ENCODE results near the gene CHRNA5. TPM values are rescaled to one million over a fixed set of nuclear protein-coding genes. Genes with fewer than 3 reads are reported as not detected.
"Not testable (repeated sequence)": the region's sequence is repeated elsewhere in the genome, so short reads cannot be mapped to it uniquely, and the experiment has no call there.

The CHRNA5 gene
- polyA plus RNA-seq, 1 donor from 2014 or later = 0.95 TPM

GRCh38 chr15:78550194-78550593 lies 15.1 kb upstream of the CHRNA5 start:
- H3K27ac Mint-ChIP-seq = no peak overlapping the region
- H3K4me1 Mint-ChIP-seq = no peaks in the 10 kb centered on the region
- no peaks in the 10 kb centered on the region for H3K27me3 Mint-ChIP-seq
- peaks cover 2% of the 10 kb centered on the region for H3K36me3 Mint-ChIP-seq
- no peaks in the 10 kb centered on the region for H3K9me3 Mint-ChIP-seq
- H3K4me3 Mint-ChIP-seq = no peak overlapping the region

- Mint-ChIP-seq H3K4me1 (no peaks in the 10 kb centered on the region), H3K27ac (no peak overlapping the region), H3K4me3 (no peak overlapping the region), H3K9me3 (no peaks in the 10 kb centered on the region), H3K36me3 (peaks cover 2% of the 10 kb centered on the region), H3K27me3 (no peaks in the 10 kb centered on the region)
These were observed 14.5 kb upstream of the CHRNA5 start for GRCh38 chr15:78550815-78551214.

GRCh38 chr15:78551902-78552301 lies 13.4 kb upstream of the CHRNA5 start:
- Mint-ChIP-seq H3K27ac (no peak overlapping the region), H3K9me3 (no peaks in the 10 kb centered on the region), H3K36me3 (no peaks in the 10 kb centered on the region), H3K4me3 (no peak overlapping the region), H3K4me1 (peaks cover 0 to 1% (median 0%) of the 10 kb centered on the region in 3 donors), H3K27me3 (no peaks in the 10 kb centered on the region)

- no peaks in the 10 kb centered on the region for H3K36me3 Mint-ChIP-seq
- H3K27me3 Mint-ChIP-seq = no peaks in the 10 kb centered on the region
- peak overlapping the region in 1 of 4 donors; percentile 40 for H3K4me3 Mint-ChIP-seq
- no peaks in the 10 kb centered on the region for H3K9me3 Mint-ChIP-seq
- H3K4me1 Mint-ChIP-seq = peaks cover 0 to 2% (median 0%) of the 10 kb centered on the region in 3 donors
- no peak overlapping the region for H3K27ac Mint-ChIP-seq
These were observed 12.7 kb upstream of the CHRNA5 start for GRCh38 chr15:78552597-78552996.

- not testable (repeated sequence) for H3K4me1 Mint-ChIP-seq, H3K27me3 Mint-ChIP-seq, H3K4me3 Mint-ChIP-seq, H3K36me3 Mint-ChIP-seq, H3K27ac Mint-ChIP-seq, H3K9me3 Mint-ChIP-seq
These were observed 5.1 kb upstream of the CHRNA5 start for GRCh38 chr15:78560201-78560600.

- H3K27me3 Mint-ChIP-seq = peaks cover 12% of the 10 kb centered on the region
- no peak overlapping the region for H3K27ac Mint-ChIP-seq
- H3K9me3 Mint-ChIP-seq = no peaks in the 10 kb centered on the region
- H3K4me3 Mint-ChIP-seq = no peak overlapping the region
- H3K4me1 Mint-ChIP-seq = peaks cover 7 to 16% (median 12%) of the 10 kb centered on the region in 3 donors
- H3K36me3 Mint-ChIP-seq = peaks cover 4% of the 10 kb centered on the region
These were observed 3.8 kb upstream of the CHRNA5 start for GRCh38 chr15:78561490-78561889.

GRCh38 chr15:78563092-78563491 lies 2.2 kb upstream of the CHRNA5 start:
- Mint-ChIP-seq H3K9me3 (no peaks in the 10 kb centered on the region), H3K27ac (no peak overlapping the region), H3K4me3 (peak overlapping the region in 2 of 4 donors; percentile 12 to 39)

GRCh38 chr15:78564743-78565096 lies 600 bp upstream of the CHRNA5 start:
- peaks cover 18% of the 10 kb centered on the region for H3K27me3 Mint-ChIP-seq
- peaks cover 12 to 20% (median 15%) of the 10 kb centered on the region in 3 donors for H3K4me1 Mint-ChIP-seq
- H3K36me3 Mint-ChIP-seq = no peaks in the 10 kb centered on the region
- H3K9me3 Mint-ChIP-seq = no peaks in the 10 kb centered on the region
- H3K4me3 Mint-ChIP-seq = peak overlapping the region; percentile 75 to 95 (median 90)
- peak overlapping the region in 1 of 3 donors; percentile 86 for H3K27ac Mint-ChIP-seq

More at GRCh38 chr15:78563092-78563491, 2.2 kb upstream of the CHRNA5 start:
- Mint-ChIP-seq H3K36me3 (peaks cover 4% of the 10 kb centered on the region), H3K27me3 (peaks cover 15% of the 10 kb centered on the region), H3K4me1 (peaks cover 12 to 20% (median 15%) of the 10 kb centered on the region in 3 donors)

- H3K4me1 Mint-ChIP-seq = peaks cover 12 to 20% (median 15%) of the 10 kb centered on the region in 3 donors
- peak overlapping the region in 1 of 3 donors; percentile 79 for H3K27ac Mint-ChIP-seq
- no peaks in the 10 kb centered on the region for H3K9me3 Mint-ChIP-seq
- no peaks in the 10 kb centered on the region for H3K36me3 Mint-ChIP-seq
- peaks cover 18% of the 10 kb centered on the region for H3K27me3 Mint-ChIP-seq
- peak overlapping the region; percentile 75 to 95 (median 90) for H3K4me3 Mint-ChIP-seq
These were observed 843 bp downstream of the CHRNA5 start for GRCh38 chr15:78565951-78566774.

GRCh38 chr15:78567531-78567930 lies 2.2 kb downstream of the CHRNA5 start:
- H3K27ac Mint-ChIP-seq = no peak overlapping the region
- peak overlapping the region in 2 of 4 donors; percentile 13 to 33 for H3K4me3 Mint-ChIP-seq
- peaks cover 16% of the 10 kb centered on the region for H3K27me3 Mint-ChIP-seq
- H3K9me3 Mint-ChIP-seq = no peaks in the 10 kb centered on the region
- no peaks in the 10 kb centered on the region for H3K36me3 Mint-ChIP-seq
- H3K4me1 Mint-ChIP-seq = peaks cover 12 to 20% (median 15%) of the 10 kb centered on the region in 3 donors

GRCh38 chr15:78570710-78571109 lies 5.4 kb downstream of the CHRNA5 start:
- no peaks in the 10 kb centered on the region for H3K36me3 Mint-ChIP-seq
- H3K4me1 Mint-ChIP-seq = peaks cover 7 to 15% (median 11%) of the 10 kb centered on the region in 3 donors
- peaks cover 12% of the 10 kb centered on the region for H3K27me3 Mint-ChIP-seq
- no peak overlapping the region for H3K4me3 Mint-ChIP-seq
- H3K9me3 Mint-ChIP-seq = no peaks in the 10 kb centered on the region
- H3K27ac Mint-ChIP-seq = no peak overlapping the region

- H3K4me1 Mint-ChIP-seq = peaks cover 3 to 8% (median 5%) of the 10 kb centered on the region in 3 donors
- no peaks in the 10 kb centered on the region for H3K9me3 Mint-ChIP-seq
- no peaks in the 10 kb centered on the region for H3K36me3 Mint-ChIP-seq
- H3K27ac Mint-ChIP-seq = no peak overlapping the region
- peaks cover 6% of the 10 kb centered on the region for H3K27me3 Mint-ChIP-seq
- H3K4me3 Mint-ChIP-seq = no peak overlapping the region
These were observed 6.1 kb downstream of the CHRNA5 start for GRCh38 chr15:78571382-78571781.

- Mint-ChIP-seq H3K9me3 (no peaks in the 10 kb centered on the region), H3K4me1 (no peaks in the 10 kb centered on the region), H3K27me3 (peaks cover 2% of the 10 kb centered on the region), H3K27ac (no peak overlapping the region), H3K36me3 (no peaks in the 10 kb centered on the region), H3K4me3 (no peak overlapping the region)
These were observed 8.1 kb downstream of the CHRNA5 start for GRCh38 chr15:78573416-78573815.

GRCh38 chr15:78574944-78575343 lies 9.6 kb downstream of the CHRNA5 start:
- no peaks in the 10 kb centered on the region for H3K36me3 Mint-ChIP-seq
- no peak overlapping the region for H3K4me3 Mint-ChIP-seq
- H3K4me1 Mint-ChIP-seq = no peaks in the 10 kb centered on the region
- no peaks in the 10 kb centered on the region for H3K9me3 Mint-ChIP-seq
- H3K27ac Mint-ChIP-seq = no peak overlapping the region
- H3K27me3 Mint-ChIP-seq = peaks cover 4% of the 10 kb centered on the region

GRCh38 chr15:78597583-78597982 lies 32.3 kb downstream of the CHRNA5 start:
- no peaks in the 10 kb centered on the region for H3K9me3 Mint-ChIP-seq
- H3K27ac Mint-ChIP-seq = no peak overlapping the region
- peaks cover 2% of the 10 kb centered on the region for H3K36me3 Mint-ChIP-seq
- no peaks in the 10 kb centered on the region for H3K4me1 Mint-ChIP-seq
- peaks cover 5% of the 10 kb centered on the region for H3K27me3 Mint-ChIP-seq
- no peak overlapping the region for H3K4me3 Mint-ChIP-seq

- Mint-ChIP-seq H3K4me1 (no peaks in the 10 kb centered on the region), H3K36me3 (no peaks in the 10 kb centered on the region), H3K27ac (no peak overlapping the region), H3K9me3 (no peaks in the 10 kb centered on the region), H3K27me3 (peaks cover 8% of the 10 kb centered on the region), H3K4me3 (no peak overlapping the region)
These were observed 33.0 kb downstream of the CHRNA5 start for GRCh38 chr15:78598348-78598747.
